GM21526 (cell line): ENCODE measurements around the gene CSGALNACT2.
"Not testable (repeated sequence)": the region's sequence is repeated elsewhere in the genome, so short reads cannot be mapped to it uniquely, and the experiment has no call there.

Experiments used
- ATAC-seq: cut with Tn5 transposase; IDR thresholded peaks from one replicate; pipeline ENCODE4 v1.9.1; 2021; ENCODE audit warnings: moderate library complexity; ENCODE audit not compliant: unreplicated experiment, low FRiP score

The CSGALNACT2 gene

GRCh38 chr10:43136995-43137716 is 1.1 kb upstream of the CSGALNACT2 start:
- ATAC-seq = no peak

GRCh38 chr10:43137717-43138020 is 576 bp upstream of the CSGALNACT2 start:
- ATAC-seq = no peak

- peak; percentile 34 for ATAC-seq
These were observed 554 bp downstream of the CSGALNACT2 start for GRCh38 chr10:43138757-43139241.

- ATAC-seq = no peak
These were observed 3.2 kb downstream of the CSGALNACT2 start for GRCh38 chr10:43141421-43141820.

- ATAC-seq = no peak
These were observed 7.1 kb downstream of the CSGALNACT2 start for GRCh38 chr10:43145311-43145710.

GRCh38 chr10:43145936-43146335 is 7.7 kb downstream of the CSGALNACT2 start:
- ATAC-seq = not testable (repeated sequence)

- no peak for ATAC-seq
These were observed 13.1 kb downstream of the CSGALNACT2 start for GRCh38 chr10:43151371-43151770.

- ATAC-seq = no peak
These were observed 15.7 kb downstream of the CSGALNACT2 start for GRCh38 chr10:43153901-43154300.

- ATAC-seq = no peak
These were observed 17.0 kb downstream of the CSGALNACT2 start for GRCh38 chr10:43155221-43155620.

- no peak for ATAC-seq
These were observed 17.5 kb downstream of the CSGALNACT2 start for GRCh38 chr10:43155741-43156140.

GRCh38 chr10:43156590-43157341 is 18.5 kb downstream of the CSGALNACT2 start:
- ATAC-seq = no peak

GRCh38 chr10:43158636-43159035 is 20.4 kb downstream of the CSGALNACT2 start:
- no peak for ATAC-seq

- no peak for ATAC-seq
These were observed 22.0 kb downstream of the CSGALNACT2 start for GRCh38 chr10:43160046-43160920.

- no peak for ATAC-seq
These were observed 22.6 kb downstream of the CSGALNACT2 start for GRCh38 chr10:43160921-43161255.

- no peak for ATAC-seq
These were observed 24.4 kb downstream of the CSGALNACT2 start for GRCh38 chr10:43162604-43163003.

GRCh38 chr10:43166207-43166879 is 28.1 kb downstream of the CSGALNACT2 start:
- ATAC-seq = no peak

- ATAC-seq = no peak
These were observed 28.7 kb downstream of the CSGALNACT2 start for GRCh38 chr10:43166880-43167497.

GRCh38 chr10:43167498-43167889 is 29.2 kb downstream of the CSGALNACT2 start:
- ATAC-seq = no peak

- ATAC-seq = no peak
These were observed 32.2 kb downstream of the CSGALNACT2 start for GRCh38 chr10:43170491-43170890.

GRCh38 chr10:43172645-43173044 is 34.4 kb downstream of the CSGALNACT2 start:
- ATAC-seq = no peak
